Natural killer cell treated with Interleukin-12 subunit alpha and Interleukin-12 subunit beta and Interleukin-15 and Interleukin-18, amount 100 ng/mL, for 72 hours (primary cell): Measurements from ENCODE around the gene IER5. TPM values are rescaled to one million over a fixed set of nuclear protein-coding genes. Genes with fewer than 3 reads are reported as not detected.

Source experiments
- ATAC-seq, 2 donors: fragments of 150-1000 bp; cut with Tn5 transposase in 1 of 2; sonication (Bioruptor Pico), chemical (Tn5 transposase) in 1 of 2; 2 replicates each; pipeline ENCODE4 v1.10.0; 2021
- DNase-seq: peaks from one replicate; pipeline ENCODE4 v3.0.0; 2022; ENCODE audit warnings: low spot score
- H3K27ac Mint-ChIP-seq, 2 donors: 1 replicate in 1 of 2; 2 replicates in 1 of 2; pipeline ENCODE4 v1.8.0; 2022; ENCODE audit warnings: mixed read lengths in 2 of 2, mild to moderate bottlenecking in 1 of 2, moderate library complexity in 1 of 2
- H3K27me3 Mint-ChIP-seq, 2 donors: 1 replicate in 1 of 2; 2 replicates in 1 of 2; pipeline ENCODE4 v1.8.0; 2022; ENCODE audit warnings: mixed read lengths in 2 of 2
- H3K36me3 Mint-ChIP-seq: one replicate; pipeline ENCODE4 v1.8.0; 2022; ENCODE audit warnings: mixed read lengths
- H3K4me1 Mint-ChIP-seq, 2 donors: 1 replicate in 1 of 2; 2 replicates in 1 of 2; pipeline ENCODE4 v1.8.0; 2022; ENCODE audit warnings: low read depth in 2 of 2, mixed read lengths in 2 of 2, mild to moderate bottlenecking in 1 of 2
- H3K4me3 Mint-ChIP-seq: one replicate; pipeline ENCODE4 v1.8.0; 2022; ENCODE audit warnings: mixed read lengths
- H3K9me3 Mint-ChIP-seq: 2 replicates; pipeline ENCODE4 v1.8.0; 2022; ENCODE audit warnings: mixed read lengths
- total RNA-seq, 2 donors: library from RNA; stranded (reverse); gene quantifications; one replicate each; pipeline ENCODE4 v1.2.3, GENCODE V29; 2022

The IER5 gene
- total RNA-seq, 2 donors from 2014 or later: 57.1 to 91.7 TPM

- no peak overlapping the region for H3K27ac Mint-ChIP-seq
- ATAC-seq: no peak
- DNase-seq: no peak
- H3K36me3 Mint-ChIP-seq: peaks cover 37% of the 10 kb centered on the region
- H3K9me3 Mint-ChIP-seq: no peaks in the 10 kb centered on the region
- peaks cover 53 to 74% of the 10 kb centered on the region in 2 donors for H3K4me1 Mint-ChIP-seq
- no peaks in the 10 kb centered on the region for H3K27me3 Mint-ChIP-seq
- peak overlapping the region; percentile 20 for H3K4me3 Mint-ChIP-seq
Measured at GRCh38 chr1:181095260-181095659, 6.8 kb downstream of the IER5 start.

GRCh38 chr1:181095763-181096184, 7.3 kb downstream of the IER5 start:
- no peak for ATAC-seq
- Mint-ChIP-seq H3K4me3 (no peak overlapping the region), H3K9me3 (no peaks in the 10 kb centered on the region), H3K27ac (no peak overlapping the region), H3K27me3 (no peaks in the 10 kb centered on the region), H3K4me1 (peaks cover 58 to 79% of the 10 kb centered on the region in 2 donors), H3K36me3 (peaks cover 32% of the 10 kb centered on the region)
- no peak for DNase-seq

- peaks cover 17% of the 10 kb centered on the region for H3K36me3 Mint-ChIP-seq
- H3K27ac Mint-ChIP-seq: no peak overlapping the region
- H3K4me3 Mint-ChIP-seq: no peak overlapping the region
- ATAC-seq: no peak
- H3K9me3 Mint-ChIP-seq: no peaks in the 10 kb centered on the region
- peaks cover 52 to 83% of the 10 kb centered on the region in 2 donors for H3K4me1 Mint-ChIP-seq
- no peaks in the 10 kb centered on the region for H3K27me3 Mint-ChIP-seq
- DNase-seq: no peak
Measured at GRCh38 chr1:181097242-181097641, 8.7 kb downstream of the IER5 start.

GRCh38 chr1:181099152-181100014, 10.9 kb downstream of the IER5 start:
- Mint-ChIP-seq H3K4me1 (peaks cover 54 to 82% of the 10 kb centered on the region in 2 donors), H3K4me3 (peak overlapping the region; percentile 83), H3K36me3 (peaks cover 2% of the 10 kb centered on the region), H3K27me3 (no peaks in the 10 kb centered on the region), H3K27ac (peak overlapping the region; percentile 76 to 90), H3K9me3 (no peaks in the 10 kb centered on the region)
- DNase-seq: no peak
- peak; percentile 78 to 84 for ATAC-seq

- no peak for ATAC-seq
- Mint-ChIP-seq H3K4me3 (peak overlapping the region; percentile 83), H3K9me3 (no peaks in the 10 kb centered on the region)
Measured at GRCh38 chr1:181100015-181100905, 11.8 kb downstream of the IER5 start.

GRCh38 chr1:181100934-181101333, 12.4 kb downstream of the IER5 start:
- H3K27ac Mint-ChIP-seq: peak overlapping the region; percentile 7 to 90
- ATAC-seq: no peak
- peaks cover 63 to 75% of the 10 kb centered on the region in 2 donors for H3K4me1 Mint-ChIP-seq
- no peaks in the 10 kb centered on the region for H3K36me3 Mint-ChIP-seq
- no peaks in the 10 kb centered on the region for H3K9me3 Mint-ChIP-seq
- H3K4me3 Mint-ChIP-seq: peak overlapping the region; percentile 83
- DNase-seq: no peak
- peaks cover 0 to 4% of the 10 kb centered on the region in 2 donors for H3K27me3 Mint-ChIP-seq

More at GRCh38 chr1:181100015-181100905, 11.8 kb downstream of the IER5 start:
- H3K36me3 Mint-ChIP-seq: no peaks in the 10 kb centered on the region
- peak overlapping the region; percentile 76 to 90 for H3K27ac Mint-ChIP-seq
- H3K4me1 Mint-ChIP-seq: peaks cover 59 to 77% of the 10 kb centered on the region in 2 donors
- no peak for DNase-seq
- no peaks in the 10 kb centered on the region for H3K27me3 Mint-ChIP-seq

GRCh38 chr1:181101581-181102226, 13.2 kb downstream of the IER5 start:
- H3K27me3 Mint-ChIP-seq: peaks cover 0 to 8% of the 10 kb centered on the region in 2 donors
- H3K4me1 Mint-ChIP-seq: peaks cover 67 to 71% of the 10 kb centered on the region in 2 donors
- no peak for DNase-seq
- H3K27ac Mint-ChIP-seq: peak overlapping the region; percentile 7 to 90
- H3K36me3 Mint-ChIP-seq: no peaks in the 10 kb centered on the region
- H3K4me3 Mint-ChIP-seq: no peak overlapping the region
- no peaks in the 10 kb centered on the region for H3K9me3 Mint-ChIP-seq
- no peak for ATAC-seq

- Mint-ChIP-seq H3K27ac (peak overlapping the region in 1 of 2 donors; percentile 46), H3K9me3 (no peaks in the 10 kb centered on the region), H3K4me3 (no peak overlapping the region), H3K36me3 (no peaks in the 10 kb centered on the region), H3K4me1 (peaks cover 61 to 64% of the 10 kb centered on the region in 2 donors), H3K27me3 (peaks cover 0 to 15% of the 10 kb centered on the region in 2 donors)
- no peak for DNase-seq
- ATAC-seq: no peak
Measured at GRCh38 chr1:181102841-181103240, 14.3 kb downstream of the IER5 start.

- Mint-ChIP-seq H3K4me1 (peaks cover 57 to 58% of the 10 kb centered on the region in 2 donors), H3K27ac (peak overlapping the region in 1 of 2 donors; percentile 46), H3K4me3 (no peak overlapping the region), H3K36me3 (no peaks in the 10 kb centered on the region), H3K27me3 (peaks cover under 1 to 21% of the 10 kb centered on the region in 2 donors), H3K9me3 (no peaks in the 10 kb centered on the region)
- no peak for ATAC-seq
- DNase-seq: no peak
Measured at GRCh38 chr1:181103399-181103798, 14.9 kb downstream of the IER5 start.

- Mint-ChIP-seq H3K27ac (peak overlapping the region; percentile 70 to 75), H3K27me3 (peaks cover 4 to 26% of the 10 kb centered on the region in 2 donors), H3K9me3 (no peaks in the 10 kb centered on the region), H3K36me3 (no peaks in the 10 kb centered on the region), H3K4me1 (peaks cover 50 to 52% of the 10 kb centered on the region in 2 donors), H3K4me3 (peak overlapping the region; percentile 90)
- no peak for DNase-seq
- no peak for ATAC-seq
Measured at GRCh38 chr1:181104042-181104789, 15.7 kb downstream of the IER5 start.

- Mint-ChIP-seq H3K4me3 (peak overlapping the region; percentile 90), H3K9me3 (no peaks in the 10 kb centered on the region), H3K27ac (peak overlapping the region; percentile 70 to 75), H3K27me3 (peaks cover 4 to 26% of the 10 kb centered on the region in 2 donors), H3K4me1 (peaks cover 45 to 47% of the 10 kb centered on the region in 2 donors), H3K36me3 (no peaks in the 10 kb centered on the region)
- DNase-seq: no peak
- peak; percentile 1 to 36 for ATAC-seq
Measured at GRCh38 chr1:181104790-181105133, 16.3 kb downstream of the IER5 start.

GRCh38 chr1:181105134-181106021, 16.9 kb downstream of the IER5 start:
- peaks cover 39 to 42% of the 10 kb centered on the region in 2 donors for H3K4me1 Mint-ChIP-seq
- DNase-seq (peak; percentile 97), ATAC-seq (peak; percentile 97)
- peaks cover 4 to 26% of the 10 kb centered on the region in 2 donors for H3K27me3 Mint-ChIP-seq
- peak overlapping the region; percentile 38 to 62 for H3K27ac Mint-ChIP-seq
- no peaks in the 10 kb centered on the region for H3K9me3 Mint-ChIP-seq
- peak overlapping the region; percentile 92 for H3K4me3 Mint-ChIP-seq
- H3K36me3 Mint-ChIP-seq: no peaks in the 10 kb centered on the region
